ENCODE data around the gene TMEM150A. TPM values are rescaled to one million over a fixed set of nuclear protein-coding genes. Genes with fewer than 3 reads are reported as not detected.

The TMEM150A gene
- total and polyA plus RNA-seq, 2 of the 13 experiments (the other 11 are each of a cell fraction or from before 2014, with no cell fraction given) = 30.1 to 70.4 TPM

DNA sequence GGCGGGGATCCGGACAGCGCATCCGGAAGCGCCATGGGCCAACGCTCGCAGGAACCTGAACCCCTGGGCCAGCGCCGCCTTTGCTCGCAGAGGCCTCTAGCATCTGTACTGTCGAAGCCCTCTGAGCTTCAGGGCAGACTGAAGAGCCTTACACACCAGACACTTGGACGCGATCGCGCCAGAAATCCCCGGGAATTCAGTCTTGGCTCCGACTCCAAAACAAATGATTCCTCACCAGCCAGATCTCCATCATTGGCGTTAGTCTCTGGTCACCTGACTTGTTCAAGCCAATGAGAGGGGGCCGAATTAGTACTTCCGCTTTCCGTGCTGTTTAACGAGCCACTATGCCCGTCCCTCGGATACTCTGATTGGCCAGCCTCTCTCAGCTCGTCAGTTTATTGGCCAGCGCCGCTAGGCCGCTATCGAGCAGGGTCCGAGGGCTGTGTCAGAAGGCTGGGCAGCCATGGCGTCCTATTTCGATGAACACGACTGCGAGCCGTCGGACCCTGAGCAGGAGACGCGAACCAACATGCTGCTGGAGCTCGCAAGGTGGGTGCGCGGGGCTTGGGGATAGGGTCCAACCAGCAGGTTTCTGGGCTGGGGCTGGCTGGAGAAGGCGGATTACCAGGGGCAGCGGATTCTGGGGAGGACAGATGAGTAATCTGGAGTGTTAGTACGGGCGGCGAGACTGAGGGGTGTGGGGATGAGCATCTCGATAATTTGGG, 7.0 kb downstream of the TMEM150A start, which contains the start of gene RNF181 (continued):
- TF ChIP-seq, protein P1, sequence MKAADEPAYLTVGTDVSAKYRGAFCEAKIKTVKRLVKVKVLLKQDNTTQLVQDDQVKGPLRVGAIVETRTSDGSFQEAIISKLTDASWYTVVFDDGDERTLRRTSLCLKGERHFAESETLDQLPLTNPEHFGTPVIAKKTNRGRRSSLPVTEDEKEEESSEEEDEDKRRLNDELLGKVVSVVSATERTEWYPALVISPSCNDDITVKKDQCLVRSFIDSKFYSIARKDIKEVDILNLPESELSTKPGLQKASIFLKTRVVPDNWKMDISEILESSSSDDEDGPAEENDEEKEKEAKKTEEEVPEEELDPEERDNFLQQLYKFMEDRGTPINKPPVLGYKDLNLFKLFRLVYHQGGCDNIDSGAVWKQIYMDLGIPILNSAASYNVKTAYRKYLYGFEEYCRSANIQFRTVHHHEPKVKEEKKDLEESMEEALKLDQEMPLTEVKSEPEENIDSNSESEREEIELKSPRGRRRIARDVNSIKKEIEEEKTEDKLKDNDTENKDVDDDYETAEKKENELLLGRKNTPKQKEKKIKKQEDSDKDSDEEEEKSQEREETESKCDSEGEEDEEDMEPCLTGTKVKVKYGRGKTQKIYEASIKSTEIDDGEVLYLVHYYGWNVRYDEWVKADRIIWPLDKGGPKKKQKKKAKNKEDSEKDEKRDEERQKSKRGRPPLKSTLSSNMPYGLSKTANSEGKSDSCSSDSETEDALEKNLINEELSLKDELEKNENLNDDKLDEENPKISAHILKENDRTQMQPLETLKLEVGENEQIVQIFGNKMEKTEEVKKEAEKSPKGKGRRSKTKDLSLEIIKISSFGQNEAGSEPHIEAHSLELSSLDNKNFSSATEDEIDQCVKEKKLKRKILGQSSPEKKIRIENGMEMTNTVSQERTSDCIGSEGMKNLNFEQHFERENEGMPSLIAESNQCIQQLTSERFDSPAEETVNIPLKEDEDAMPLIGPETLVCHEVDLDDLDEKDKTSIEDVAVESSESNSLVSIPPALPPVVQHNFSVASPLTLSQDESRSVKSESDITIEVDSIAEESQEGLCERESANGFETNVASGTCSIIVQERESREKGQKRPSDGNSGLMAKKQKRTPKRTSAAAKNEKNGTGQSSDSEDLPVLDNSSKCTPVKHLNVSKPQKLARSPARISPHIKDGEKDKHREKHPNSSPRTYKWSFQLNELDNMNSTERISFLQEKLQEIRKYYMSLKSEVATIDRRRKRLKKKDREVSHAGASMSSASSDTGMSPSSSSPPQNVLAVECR (CRISPR knock-in tag; IDR thresholded peaks at IDR 0.05; ENCODE audit: borderline replicate concordance) = peak; percentile 94
- TF ChIP-seq ZSCAN29 (CRISPR knock-in tag; conservative IDR thresholded peaks at IDR 0.05) = peak; percentile 75
- TF ChIP-seq BRCA1 (CRISPR knock-in tag; IDR thresholded peaks at IDR 0.05) = 0 out of 2 replicates have a peak, but pooled peaks have one; percentile 53
- TF ChIP-seq ZNF138 (CRISPR knock-in tag; IDR thresholded peaks at IDR 0.05; ENCODE audit: low read depth) = peak; percentile 75; the same call in 1 of the 2 replicates
- TF ChIP-seq CBX1 (IDR thresholded peaks at IDR 0.05; ENCODE audit: low read depth) = peak; percentile 29
- TF ChIP-seq ZBTB7B (CRISPR knock-in tag; IDR thresholded peaks at IDR 0.05) = peak; percentile 35; the same call in 1 of the 2 replicates
- TF ChIP-seq, protein P2, sequence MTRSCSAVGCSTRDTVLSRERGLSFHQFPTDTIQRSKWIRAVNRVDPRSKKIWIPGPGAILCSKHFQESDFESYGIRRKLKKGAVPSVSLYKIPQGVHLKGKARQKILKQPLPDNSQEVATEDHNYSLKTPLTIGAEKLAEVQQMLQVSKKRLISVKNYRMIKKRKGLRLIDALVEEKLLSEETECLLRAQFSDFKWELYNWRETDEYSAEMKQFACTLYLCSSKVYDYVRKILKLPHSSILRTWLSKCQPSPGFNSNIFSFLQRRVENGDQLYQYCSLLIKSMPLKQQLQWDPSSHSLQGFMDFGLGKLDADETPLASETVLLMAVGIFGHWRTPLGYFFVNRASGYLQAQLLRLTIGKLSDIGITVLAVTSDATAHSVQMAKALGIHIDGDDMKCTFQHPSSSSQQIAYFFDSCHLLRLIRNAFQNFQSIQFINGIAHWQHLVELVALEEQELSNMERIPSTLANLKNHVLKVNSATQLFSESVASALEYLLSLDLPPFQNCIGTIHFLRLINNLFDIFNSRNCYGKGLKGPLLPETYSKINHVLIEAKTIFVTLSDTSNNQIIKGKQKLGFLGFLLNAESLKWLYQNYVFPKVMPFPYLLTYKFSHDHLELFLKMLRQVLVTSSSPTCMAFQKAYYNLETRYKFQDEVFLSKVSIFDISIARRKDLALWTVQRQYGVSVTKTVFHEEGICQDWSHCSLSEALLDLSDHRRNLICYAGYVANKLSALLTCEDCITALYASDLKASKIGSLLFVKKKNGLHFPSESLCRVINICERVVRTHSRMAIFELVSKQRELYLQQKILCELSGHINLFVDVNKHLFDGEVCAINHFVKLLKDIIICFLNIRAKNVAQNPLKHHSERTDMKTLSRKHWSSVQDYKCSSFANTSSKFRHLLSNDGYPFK (CRISPR knock-in tag; IDR thresholded peaks at IDR 0.05; ENCODE audit: borderline replicate concordance) = peak; percentile 93
- TF ChIP-seq ZBTB38 (CRISPR knock-in tag; IDR thresholded peaks at IDR 0.05) = peak; percentile 39; the same call in 1 of the 2 replicates
- peak; percentile 93; the same call in 1 of the 2 replicates for TF ChIP-seq ZNF235 (CRISPR knock-in tag; IDR thresholded peaks at IDR 0.05; ENCODE audit: borderline replicate concordance)
- peak; percentile 83; the same call in 1 of the 2 replicates for TF ChIP-seq ZSCAN31 (CRISPR knock-in tag; IDR thresholded peaks at IDR 0.05; ENCODE audit: low read depth)
- TF ChIP-seq ZNF414 (CRISPR knock-in tag; IDR thresholded peaks at IDR 0.05) = 0 out of 2 replicates have a peak, but pooled peaks have one; percentile 78
- no peak for TF ChIP-seq ZNF17 (CRISPR knock-in tag; IDR thresholded peaks at IDR 0.05)
- TF ChIP-seq ZNF276 (CRISPR knock-in tag; IDR thresholded peaks at IDR 0.05; ENCODE audit: low read depth) = peak; percentile 93
- peak; percentile 88 for TF ChIP-seq ZFY (CRISPR knock-in tag; IDR thresholded peaks at IDR 0.05)
- TF ChIP-seq TEAD3 (CRISPR knock-in tag; optimal IDR thresholded peaks at IDR 0.05; ENCODE audit: borderline replicate concordance) = peak; percentile 29
- peak; percentile 35; the same call in 1 of the 2 replicates for TF ChIP-seq ZNF205 (CRISPR knock-in tag; IDR thresholded peaks at IDR 0.05)
- peak; percentile 93; the same call in 1 of the 2 replicates for TF ChIP-seq ZNF224 (CRISPR knock-in tag; IDR thresholded peaks at IDR 0.05)
- TF ChIP-seq ZNF501 (CRISPR knock-in tag; IDR thresholded peaks at IDR 0.05) = peak; percentile 96
- TF ChIP-seq KDM6A (CRISPR knock-in tag; IDR thresholded peaks at IDR 0.05; ENCODE audit: low read depth) = no peak
- no peak for TF ChIP-seq SP140L (CRISPR knock-in tag; IDR thresholded peaks at IDR 0.05; ENCODE audit: borderline replicate concordance)
